HG03175 (cell line): ENCODE measurements around the gene PRKAG2.
"Not testable (repeated sequence)": the region's sequence is repeated elsewhere in the genome, so short reads cannot be mapped to it uniquely, and the experiment has no call there.

Experiments
- ATAC-seq: cut with Tn5 transposase; IDR thresholded peaks from one replicate; pipeline ENCODE4 v1.9.1; 2021; ENCODE audit warnings: mild to moderate bottlenecking, moderate library complexity; ENCODE audit not compliant: unreplicated experiment

Gene PRKAG2

DNA sequence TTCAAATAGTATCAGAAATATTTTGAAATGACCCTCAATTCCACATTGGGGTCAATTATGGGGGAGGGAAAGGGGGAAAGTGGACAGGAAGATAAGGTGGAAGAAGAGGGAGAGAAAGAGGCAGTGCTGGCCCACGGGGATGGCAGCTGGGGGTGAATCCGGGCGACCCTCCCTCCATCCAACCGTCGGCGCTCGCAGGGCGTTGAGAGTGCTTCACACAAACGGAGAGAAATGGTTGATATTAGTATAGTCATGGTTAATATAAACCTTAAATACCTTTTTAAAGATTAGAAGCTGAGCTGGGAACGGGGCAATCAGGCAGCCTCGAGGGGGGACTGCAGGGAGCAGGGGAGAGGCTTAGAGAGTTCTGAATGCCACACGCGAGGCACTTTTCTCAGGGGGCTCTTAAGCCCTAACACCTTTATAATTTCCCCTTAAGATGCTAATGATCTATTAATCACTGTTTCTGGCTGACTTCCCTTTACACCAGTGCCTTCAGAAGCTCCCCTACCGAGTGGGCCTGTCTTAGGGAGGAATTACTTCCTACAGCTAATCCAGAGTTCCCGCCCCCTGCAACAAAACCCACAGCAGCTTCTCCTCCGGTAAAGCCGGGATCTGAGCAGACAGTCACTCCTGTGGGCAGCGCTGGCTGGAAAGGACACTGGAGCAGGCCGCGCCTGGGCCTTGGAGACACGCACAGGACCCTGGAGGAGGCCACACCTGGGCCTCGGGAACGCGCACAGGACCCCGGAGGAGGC lies 39.5 kb downstream of the PRKAG2 start:
- ATAC-seq: no peak

DNA sequence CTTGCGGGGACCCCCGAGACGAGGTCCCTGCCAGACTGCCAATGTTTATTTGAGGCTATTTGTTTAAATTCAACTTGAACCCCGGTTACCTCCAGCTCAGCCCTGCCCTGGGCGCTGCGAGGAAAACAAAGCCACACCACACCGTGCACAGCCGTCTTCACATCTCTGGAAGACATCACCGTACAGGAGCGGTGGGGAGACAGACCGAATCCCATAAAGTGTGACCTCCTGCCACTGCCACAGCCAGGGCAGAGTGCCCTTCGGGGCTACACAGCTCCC lies 40.0 kb downstream of the PRKAG2 start:
- ATAC-seq: no peak

DNA sequence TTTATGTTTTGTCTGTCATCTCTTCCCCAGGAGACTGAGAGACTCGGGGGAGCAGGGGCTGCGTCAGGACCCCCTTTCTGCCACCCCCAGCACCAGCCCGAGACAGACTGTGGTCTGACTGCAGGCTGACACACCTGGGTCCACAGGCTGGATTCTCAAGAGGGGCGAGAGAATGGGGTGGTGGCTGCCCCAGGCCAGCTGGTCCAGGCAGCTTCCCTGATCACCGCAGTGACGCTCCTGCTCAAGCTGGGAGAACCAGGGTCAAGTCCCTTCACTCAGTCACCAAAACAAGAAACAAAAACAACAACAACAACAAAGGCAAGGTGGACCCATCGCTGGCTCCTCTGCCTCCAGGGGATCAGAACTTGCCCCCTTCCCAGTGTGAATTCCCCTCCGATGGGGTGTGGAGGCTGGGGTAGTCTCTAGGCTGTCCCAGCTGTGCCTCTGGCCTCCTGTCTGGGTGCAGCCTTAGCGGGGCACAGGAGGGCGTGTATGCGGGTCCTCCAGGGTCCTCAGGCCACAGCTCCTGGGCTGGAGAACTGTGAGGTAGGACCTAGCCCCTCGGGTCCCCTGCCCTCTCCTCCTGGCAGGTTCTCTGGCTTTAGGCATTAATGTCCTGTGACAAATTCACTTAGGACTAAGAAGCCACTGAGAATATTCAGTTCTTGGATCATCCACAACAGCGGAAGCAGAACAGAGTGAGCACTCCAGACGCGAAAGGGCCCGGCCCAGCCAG lies 40.6 kb downstream of the PRKAG2 start:
- no peak for ATAC-seq

DNA sequence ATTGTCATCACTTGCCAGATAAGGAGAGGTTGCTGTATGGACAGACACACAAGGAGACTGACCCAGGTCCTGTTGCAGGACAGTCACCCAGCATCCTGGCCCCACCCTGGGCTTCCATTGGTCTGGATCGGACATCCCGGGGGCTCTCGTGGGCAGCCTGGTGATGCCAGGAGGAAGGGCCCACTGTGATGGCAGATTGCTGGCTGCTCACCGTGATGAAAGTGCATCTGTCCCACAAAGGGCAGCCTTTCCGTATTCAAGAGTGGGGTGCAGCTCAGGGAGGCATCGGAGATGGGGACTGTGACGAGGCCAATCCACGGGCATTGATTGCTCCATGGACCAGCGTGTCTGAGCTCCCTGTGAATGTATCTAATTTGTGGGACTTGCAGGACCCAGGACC lies 41.3 kb downstream of the PRKAG2 start:
- ATAC-seq: no peak

DNA sequence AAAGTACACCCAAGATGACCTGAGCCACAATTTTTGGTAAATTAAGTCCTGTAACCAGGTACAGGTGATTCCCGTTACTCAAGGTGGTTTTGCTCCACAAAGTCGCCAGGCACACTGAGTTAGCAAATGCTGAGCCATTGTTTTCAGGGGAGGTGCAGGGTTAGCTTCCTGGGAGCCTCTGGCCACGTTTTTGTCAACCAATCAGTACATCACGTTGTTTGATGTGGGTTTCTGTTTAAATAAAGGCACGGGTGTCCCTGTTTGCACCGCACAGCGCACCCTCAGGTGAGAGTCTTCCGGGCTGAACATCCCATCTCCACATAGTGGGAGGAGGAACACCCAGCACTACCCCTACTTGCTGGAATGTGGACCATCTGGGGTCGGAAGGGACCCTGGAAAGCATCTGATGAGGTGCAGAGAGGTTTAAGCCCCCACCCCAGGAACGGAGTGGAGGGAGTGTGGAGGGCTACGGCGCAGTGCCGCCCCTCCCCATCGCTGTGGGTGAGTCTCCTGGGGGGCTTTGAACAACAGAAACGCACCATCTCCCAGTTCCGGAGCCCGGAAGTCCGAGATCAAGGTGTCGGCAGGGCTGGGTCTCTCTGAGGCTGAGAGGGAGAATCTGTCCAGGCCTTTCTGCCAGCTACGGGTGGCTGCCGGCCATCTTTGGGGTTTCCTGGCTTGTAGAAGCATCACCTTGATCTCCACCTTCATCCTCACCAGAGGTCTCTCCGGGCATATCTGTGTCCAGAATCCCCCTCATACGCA lies 42.5 kb downstream of the PRKAG2 start:
- no peak for ATAC-seq

DNA sequence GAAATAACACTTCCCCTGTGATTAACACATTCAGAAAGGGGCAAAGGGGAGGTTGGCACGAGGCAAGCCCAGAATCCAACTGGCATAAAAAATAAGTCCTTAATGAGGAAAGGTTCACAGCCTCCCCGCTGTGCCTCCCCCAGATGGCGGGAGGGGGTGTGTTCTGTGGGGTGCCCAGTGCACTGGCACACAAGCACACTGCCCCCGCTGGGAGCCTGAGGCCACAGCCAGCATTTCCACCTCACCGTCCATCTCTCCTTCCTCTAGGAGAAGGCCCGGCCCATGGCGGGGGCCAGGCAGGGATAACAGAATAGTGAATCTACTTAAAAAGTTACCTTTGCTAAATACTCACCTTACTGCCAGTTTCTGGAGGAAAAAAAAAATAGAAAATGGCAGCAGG lies 43.2 kb downstream of the PRKAG2 start:
- ATAC-seq: no peak

DNA sequence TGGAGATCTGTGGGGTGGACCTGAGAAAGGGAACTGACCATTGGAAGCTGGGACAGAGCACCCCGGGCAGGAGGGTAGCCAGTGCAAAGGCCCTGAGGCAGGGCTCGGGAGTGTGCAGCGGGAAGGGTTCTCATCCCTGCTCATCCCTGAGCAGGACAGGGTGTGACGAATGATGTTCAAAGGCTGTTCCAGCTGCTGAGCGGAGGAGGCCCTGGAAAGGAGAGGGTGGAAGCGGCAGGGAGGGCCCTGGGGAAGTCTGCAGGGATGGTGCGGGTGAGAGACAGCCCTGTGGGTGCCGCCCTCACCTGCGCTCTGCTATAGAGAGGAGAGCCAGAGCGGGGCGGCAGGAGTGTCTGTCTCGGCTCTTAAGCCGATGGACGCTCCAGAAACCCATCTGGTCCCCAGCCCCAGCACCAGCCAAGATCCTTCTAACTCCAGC lies 43.7 kb downstream of the PRKAG2 start:
- ATAC-seq: no peak

DNA sequence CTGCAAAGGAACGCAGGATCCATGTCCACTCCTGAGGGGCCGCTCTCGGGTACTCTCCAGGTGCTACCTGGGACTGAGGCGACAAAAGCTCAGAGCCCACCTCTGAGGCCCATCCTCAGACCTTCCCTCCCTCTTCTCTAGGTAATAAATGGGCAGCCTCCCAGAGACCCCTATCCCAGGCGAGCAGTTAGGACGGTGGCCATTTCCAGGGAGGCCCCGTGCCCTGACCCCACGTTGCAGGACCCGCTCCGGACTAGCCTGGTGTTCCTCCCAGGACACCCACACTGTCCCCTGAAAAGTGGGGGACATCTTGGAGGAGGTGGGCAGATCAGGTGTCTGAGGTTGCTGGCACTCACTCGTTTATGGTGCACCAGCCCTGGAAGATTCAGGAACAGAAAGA lies 44.3 kb downstream of the PRKAG2 start:
- ATAC-seq: no peak

DNA sequence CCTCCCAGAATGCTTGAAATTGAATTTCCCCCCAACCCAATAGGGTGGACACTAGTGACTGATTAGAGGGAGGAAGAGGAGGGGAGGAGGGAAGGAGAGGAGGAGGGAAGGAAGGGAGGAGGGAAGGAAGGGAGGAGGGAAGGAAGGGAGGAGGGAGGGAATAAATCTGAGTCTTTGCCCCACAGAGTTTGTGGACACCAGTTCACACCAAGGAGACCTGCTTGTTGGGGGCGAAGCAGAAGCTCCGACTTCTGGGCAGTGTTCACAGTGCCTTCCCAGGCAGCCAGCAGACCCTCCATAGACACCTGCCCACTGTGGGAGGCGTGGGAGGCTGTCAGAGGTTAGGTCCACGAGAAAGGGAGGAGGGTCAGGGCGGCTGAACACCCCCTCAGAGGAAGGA lies 44.8 kb downstream of the PRKAG2 start:
- no peak for ATAC-seq

DNA sequence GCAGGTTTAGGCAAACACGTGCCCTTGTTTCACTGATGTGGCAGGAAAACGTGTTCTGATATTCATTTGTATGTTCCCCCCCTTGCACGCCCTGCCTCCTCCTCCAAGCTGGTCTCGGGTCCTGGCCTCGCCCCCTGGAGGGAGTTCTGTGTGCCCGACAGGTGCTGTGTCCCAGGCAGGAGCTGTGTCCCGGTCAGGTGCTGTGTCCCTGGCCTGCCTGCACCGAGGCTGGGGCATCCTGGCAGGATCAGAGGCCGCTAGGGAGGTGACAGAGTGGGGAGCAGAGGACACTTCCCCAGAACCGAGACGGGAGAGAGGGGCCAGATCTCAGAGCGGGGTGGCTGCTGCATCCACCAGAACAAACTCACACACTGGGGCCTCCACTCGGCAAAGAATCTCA lies 45.3 kb downstream of the PRKAG2 start:
- ATAC-seq: no peak

DNA sequence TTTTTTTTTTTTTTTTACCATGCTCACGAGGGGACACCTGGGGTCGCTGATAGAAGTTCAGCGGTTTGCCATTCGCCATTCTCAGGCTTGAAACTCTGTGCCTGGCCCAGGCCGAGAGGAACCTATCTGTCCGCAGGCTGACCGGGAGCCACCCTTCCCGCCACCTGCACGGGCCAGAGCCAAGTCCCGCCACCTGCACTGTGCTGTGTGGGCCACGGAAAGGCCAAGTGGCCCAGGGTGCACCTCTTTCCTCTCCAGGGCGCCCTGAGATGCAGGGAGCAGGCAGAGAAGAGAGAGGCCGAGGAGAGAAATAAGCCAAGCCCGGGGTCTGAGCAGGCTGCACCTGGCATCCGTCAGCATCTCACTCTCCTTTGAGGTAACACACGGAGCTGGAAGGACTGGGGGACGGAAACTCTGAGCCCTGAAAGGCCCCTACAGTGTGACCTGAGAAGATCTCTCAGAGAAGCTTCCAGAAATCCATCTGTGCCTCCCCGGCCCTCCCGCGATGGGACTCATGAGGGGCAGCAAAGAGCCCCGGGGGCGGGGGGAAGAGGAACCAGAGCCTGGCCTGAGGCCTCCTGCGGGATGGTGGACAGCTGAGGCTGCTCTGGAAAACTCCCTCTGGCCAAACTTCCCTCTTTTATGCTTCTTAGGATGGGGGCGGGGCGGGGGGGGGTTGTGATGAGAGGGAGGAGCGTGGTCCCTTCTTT lies 46.6 kb downstream of the PRKAG2 start:
- no peak for ATAC-seq

DNA sequence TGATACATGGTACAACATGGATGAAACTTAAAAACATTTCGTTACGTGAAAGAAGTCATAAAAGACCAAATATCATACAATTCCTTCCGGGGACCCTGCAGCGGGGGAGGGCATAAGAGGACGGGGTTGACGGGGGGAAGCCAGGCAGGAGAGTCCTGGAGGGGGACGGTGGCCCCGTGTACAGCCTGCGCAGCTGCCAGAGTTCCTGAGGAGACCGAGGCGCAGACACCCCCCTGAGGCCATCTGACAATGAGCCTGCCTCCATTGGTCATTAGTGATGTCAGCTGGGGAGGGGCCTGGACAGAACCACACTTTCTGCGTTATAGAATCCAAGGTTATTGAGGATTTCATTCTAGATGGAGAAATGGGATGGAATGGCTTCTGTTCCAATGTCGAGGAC lies 47.2 kb downstream of the PRKAG2 start:
- ATAC-seq: no peak

DNA sequence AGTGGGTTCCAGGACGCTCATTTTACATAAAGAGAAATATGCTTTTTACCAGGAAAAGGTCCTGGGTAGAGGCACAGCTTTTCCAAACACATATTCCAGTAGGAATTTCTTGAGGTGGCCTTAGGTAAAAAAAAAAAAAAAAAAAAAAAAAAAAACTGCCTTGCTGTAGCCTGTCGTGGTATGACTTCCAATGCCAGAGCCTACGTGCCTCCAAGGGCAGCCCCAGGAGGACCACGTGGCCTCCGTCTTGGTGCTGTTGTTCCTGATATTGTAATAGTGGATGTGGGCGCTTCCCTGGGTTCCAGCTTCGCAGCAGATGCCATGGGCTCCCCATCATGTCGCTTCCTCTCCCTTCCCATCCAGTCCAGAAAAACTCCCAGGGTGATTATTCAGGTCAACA lies 49.3 kb downstream of the PRKAG2 start:
- ATAC-seq: no peak

DNA sequence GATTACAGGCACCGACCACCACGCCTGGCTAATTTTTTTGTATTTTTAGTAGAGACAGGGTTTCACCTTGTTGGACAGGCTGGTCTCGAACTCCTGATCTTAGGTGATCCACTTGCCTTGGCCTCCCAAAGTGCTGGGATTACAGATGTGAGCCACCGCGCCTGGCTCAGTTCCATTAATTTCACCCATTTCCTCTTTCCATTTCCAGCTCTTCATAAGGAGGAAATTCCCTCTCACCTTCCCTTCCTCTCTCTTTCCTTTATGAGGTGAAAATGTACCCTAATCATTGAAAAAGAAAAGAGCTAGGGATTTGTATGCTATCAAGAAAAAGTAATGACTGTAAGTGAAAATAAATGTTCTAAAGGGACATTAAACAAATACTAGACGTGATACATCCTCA lies 50.6 kb downstream of the PRKAG2 start:
- ATAC-seq: not testable (repeated sequence)

DNA sequence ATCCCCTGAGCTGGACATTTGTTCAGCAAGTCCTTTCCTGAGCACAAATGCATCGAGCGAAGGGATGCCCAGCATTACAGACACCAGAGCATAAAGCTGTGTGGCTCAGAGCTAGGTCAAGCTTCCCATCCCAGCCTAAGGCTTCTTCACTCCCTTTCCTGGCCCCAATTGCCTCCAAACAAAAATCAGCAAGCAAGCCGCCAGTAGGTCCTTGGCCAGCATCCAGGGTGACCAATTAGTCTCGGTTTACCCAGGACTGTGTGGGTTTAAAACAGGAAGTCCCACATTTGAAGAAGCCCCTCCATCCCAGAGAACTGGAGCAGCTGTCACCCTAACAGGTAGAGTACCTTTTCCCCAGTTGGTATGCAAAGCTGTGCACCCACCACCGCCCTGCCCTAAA lies 51.2 kb downstream of the PRKAG2 start:
- ATAC-seq: no peak

DNA sequence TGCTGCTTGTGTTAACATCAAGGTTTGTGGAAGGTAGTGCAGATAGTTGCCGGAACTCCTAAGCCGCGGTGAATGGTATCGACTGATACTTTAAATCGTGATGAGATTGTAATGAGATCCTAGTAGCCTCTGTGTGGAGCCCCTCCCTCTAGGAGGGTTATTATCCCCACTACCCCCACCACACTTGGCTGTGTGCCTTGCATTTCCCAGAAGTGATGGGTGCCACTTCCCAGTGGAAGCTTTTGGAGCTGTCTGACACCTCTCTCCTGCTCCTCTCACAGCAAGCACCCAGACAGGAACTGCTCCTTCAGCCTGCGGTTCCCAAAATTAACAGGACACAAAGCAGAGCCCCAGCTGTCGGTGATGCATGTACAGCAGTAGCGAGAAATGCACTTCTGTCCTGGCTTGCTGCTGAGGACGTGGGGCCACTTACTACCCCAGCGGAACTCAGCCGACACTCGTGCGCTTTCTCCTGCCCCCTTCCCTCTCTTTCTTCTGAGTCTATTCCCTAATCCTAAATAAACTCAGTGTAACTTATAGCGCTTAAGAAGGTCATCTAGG lies 52.5 kb downstream of the PRKAG2 start:
- no peak for ATAC-seq

DNA sequence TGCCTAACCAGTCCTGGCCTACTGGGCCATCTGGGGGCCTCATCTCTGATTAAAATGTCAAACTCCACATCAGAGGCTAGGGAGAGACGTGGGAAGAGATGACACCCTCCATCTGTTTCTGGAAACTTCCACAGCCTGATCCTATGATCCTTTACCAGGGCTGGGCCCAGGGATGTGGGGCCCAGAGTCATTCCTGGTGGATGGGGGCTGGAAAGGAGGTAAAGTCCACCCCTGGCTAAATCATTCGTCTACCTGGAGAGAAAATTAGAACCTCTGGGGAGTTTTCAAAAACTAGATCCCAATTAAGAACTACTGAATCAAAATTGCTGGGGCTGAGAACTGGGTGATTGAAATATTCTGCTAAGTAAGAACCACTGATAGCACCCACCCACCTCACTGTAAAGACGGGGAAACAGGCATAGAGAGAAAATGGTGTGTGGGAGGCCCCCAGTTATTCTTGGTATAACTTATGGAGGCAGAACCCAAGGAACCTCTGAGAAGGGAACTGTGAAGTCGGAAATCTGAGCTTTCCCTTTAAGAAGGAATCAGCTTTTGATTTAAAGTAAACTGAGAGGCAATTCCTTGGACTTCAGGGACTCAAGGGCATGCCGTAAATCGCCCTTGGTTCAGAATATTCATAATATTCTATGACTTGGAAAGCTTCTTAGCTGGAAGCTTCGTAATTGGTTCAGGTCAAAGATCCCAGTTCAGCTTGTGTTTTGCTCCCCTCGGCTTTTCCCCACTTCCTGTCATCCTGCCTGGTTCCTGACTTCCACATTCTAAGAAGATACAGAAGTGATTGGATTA lies 53.1 kb downstream of the PRKAG2 start:
- ATAC-seq: no peak

DNA sequence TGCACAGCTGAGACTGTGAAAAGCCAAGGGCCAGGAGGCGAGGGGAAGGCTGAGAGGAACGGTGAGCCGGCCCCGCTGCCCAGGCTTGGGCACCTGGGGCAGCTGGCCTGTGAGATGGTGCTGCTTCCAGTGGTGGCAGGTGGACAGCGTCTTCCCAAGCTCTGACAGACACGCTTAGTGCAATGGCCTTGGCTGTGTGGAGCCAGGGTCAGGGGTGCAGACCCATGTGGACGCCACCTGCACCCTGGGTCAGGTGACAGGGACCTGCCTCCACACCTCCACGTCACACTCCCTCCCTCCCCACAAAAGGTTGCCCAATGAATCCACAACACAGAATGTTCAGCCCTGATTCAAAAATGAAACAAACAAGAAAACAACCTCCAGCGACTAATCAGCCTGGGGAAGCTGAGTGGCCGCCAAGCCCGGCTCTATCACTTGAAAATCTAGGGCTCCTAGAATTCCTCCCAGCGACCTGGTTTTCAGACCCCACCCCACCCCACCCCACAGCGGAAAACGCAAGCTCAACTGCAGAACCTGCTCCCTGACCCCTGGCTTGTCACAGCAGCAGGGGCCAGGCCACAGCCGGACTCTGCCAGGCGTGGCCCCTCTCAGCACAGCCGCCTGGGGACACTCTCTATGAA lies 54.3 kb downstream of the PRKAG2 start:
- ATAC-seq: no peak

DNA sequence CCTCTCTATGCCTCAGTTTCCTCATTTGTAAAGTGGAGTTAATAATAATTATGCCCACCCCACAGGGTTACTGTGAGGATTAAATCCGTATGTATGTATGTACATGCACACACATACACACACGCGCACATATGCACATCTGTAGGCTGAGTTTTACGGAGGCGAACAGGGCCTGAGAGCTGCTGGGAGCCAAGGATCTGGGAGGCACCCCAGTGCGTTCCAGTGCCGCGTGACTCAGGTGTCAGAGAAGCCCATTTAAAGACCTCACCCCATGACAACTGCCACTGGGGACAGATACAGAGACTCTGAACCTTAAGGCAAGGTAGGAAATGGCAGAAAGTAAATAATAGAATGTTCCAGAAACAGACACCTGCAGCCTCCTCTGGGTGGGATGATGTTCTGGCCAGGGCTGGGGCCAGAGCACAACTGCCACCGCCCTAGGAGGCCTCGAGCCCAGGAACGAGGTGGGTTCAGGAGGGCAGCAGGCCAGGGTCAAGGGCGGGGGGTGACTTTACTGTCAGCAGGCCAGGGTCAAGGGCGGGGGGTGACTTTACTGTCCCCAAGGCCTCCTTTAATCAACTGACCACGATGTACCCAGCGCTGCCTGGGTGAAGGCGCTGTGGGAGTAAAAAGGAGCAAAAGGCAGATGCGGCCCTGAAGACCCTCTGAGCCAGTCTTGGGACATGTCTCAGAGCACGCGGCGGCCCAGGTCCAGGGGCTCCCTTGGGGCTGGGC lies 54.9 kb downstream of the PRKAG2 start:
- ATAC-seq: no peak
